Lower lobe of right lung (tissue), 2 donors: ENCODE measurements around the gene SIT1. TPM values are rescaled to one million over a fixed set of nuclear protein-coding genes. Genes with fewer than 3 reads are reported as not detected.

Experiments used
- ATAC-seq, 2 donors: fragments of 200-7000 bp; cut with Tn5 transposase; one replicate each; pipeline ENCODE4 v1.9.1; 2020 to 2022; ENCODE audit warnings: mild to moderate bottlenecking in 2 of 2, moderate library complexity in 2 of 2
- DNase-seq: peaks from one replicate; pipeline ENCODE4 v3.0.0-alpha.2; 2020
- H3K27ac ChIP-seq: fragments of 200-600 bp; one replicate; pipeline ENCODE4 v1.8.0; 2022
- H3K27me3 ChIP-seq: fragments of 200-600 bp; one replicate; pipeline ENCODE4 v1.8.0; 2022; ENCODE audit warnings: low read depth
- H3K36me3 ChIP-seq: fragments of 200-600 bp; one replicate; pipeline ENCODE4 v1.8.0; 2022; ENCODE audit warnings: mild to moderate bottlenecking
- H3K4me1 ChIP-seq: fragments of 200-600 bp; one replicate; pipeline ENCODE4 v1.8.0; 2022
- H3K4me3 ChIP-seq: fragments of 200-600 bp; one replicate; pipeline ENCODE4 v1.8.0; 2022; ENCODE audit warnings: mild to moderate bottlenecking
- H3K9me3 ChIP-seq: fragments of 200-600 bp; one replicate; pipeline ENCODE4 v1.8.0; 2022
- intact Hi-C: fragments of 100-400 bp; cut with DNase I; formaldehyde crosslinking; loops from one replicate; pipeline ENCODE4 v1.11.0; 2022
- total RNA-seq: library from RNA; stranded (reverse); fragmentation: NEBNext Ultra II Directional; extraction: Animal tissue kit (Norgen Biotek cat#: 25700); gene quantifications from one replicate; pipeline ENCODE4 v1.2.1, GENCODE V29; 2021
- TF ChIP-seq, protein P1 (sequence below): fragments of 200-600 bp; IDR thresholded peaks from one replicate; pipeline ENCODE4 v1.8.0; 2022; ENCODE audit warnings: antibody characterized with exemption, mild to moderate bottlenecking
- donor health status: DM: no; HTN: yes; CAD: no; lungs with severe emphysema.

Gene SIT1
- total RNA-seq, 1 donor from 2014 or later, result 1.5 TPM

DNA sequence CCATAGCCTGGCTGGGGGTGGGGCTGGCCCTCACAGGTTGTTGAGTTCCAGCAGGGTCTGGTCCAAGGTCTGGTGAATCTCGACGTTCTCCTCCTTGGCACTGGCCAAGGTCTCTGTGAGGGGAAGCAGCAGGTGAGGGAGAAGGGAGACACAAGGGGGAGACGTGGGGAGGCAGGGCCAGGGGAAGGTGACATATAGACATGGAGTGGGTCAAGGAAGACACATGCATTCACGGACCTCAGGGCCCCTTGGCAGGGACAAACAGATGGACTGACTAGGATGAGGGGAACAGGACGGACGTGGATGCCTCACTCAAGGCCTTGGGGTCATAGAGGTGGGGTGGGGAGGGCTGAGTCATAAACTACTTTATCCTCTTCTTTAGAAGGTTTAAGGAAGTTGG is 31.3 kb upstream of the SIT1 start:
- intact Hi-C loops, result no loop called here
- H3K9me3 ChIP-seq, result no peaks in the 10 kb centered on the region
- TF ChIP-seq, protein P1, sequence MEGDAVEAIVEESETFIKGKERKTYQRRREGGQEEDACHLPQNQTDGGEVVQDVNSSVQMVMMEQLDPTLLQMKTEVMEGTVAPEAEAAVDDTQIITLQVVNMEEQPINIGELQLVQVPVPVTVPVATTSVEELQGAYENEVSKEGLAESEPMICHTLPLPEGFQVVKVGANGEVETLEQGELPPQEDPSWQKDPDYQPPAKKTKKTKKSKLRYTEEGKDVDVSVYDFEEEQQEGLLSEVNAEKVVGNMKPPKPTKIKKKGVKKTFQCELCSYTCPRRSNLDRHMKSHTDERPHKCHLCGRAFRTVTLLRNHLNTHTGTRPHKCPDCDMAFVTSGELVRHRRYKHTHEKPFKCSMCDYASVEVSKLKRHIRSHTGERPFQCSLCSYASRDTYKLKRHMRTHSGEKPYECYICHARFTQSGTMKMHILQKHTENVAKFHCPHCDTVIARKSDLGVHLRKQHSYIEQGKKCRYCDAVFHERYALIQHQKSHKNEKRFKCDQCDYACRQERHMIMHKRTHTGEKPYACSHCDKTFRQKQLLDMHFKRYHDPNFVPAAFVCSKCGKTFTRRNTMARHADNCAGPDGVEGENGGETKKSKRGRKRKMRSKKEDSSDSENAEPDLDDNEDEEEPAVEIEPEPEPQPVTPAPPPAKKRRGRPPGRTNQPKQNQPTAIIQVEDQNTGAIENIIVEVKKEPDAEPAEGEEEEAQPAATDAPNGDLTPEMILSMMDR, result no peak
- no peak overlapping the region for H3K4me3 ChIP-seq
- no peaks in the 10 kb centered on the region for H3K27me3 ChIP-seq
- H3K36me3 ChIP-seq, result peaks cover 11% of the 10 kb centered on the region
- H3K4me1 ChIP-seq, result peaks cover 10% of the 10 kb centered on the region
- ATAC-seq (no peak), DNase-seq (no peak)
- H3K27ac ChIP-seq, result no peak overlapping the region

DNA sequence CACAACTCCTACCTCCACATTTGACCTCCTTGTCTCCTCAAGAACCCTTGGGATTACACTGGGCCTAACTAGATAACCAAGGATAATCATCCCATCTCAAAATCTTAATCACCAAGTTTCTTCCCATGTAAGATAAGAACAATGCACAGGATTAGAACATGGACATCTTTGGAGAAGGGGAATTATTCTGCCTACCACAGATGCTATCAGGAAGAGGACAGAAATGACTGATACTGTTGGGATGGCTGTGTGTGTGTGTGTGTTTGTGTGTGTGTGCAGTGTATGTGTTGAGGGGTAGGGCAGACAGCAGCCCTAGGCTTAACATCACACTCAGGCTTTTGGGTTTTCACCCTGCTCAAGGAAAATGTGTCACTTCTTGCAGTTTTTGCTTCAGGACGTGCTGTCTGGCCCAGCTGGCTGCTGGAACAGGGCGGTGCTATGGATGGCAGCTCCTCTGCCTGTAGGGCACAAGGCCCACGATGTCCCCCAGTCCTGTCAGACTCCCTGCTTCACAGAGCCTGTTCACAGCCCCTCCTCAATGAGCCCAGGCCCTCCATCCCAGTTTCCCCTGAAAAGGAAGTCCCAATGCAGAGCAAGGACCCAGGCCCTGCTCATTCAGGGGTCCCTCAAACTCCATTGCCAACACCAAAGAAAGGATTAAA is 30.7 kb upstream of the SIT1 start:
- no peaks in the 10 kb centered on the region for H3K9me3 ChIP-seq
- no peaks in the 10 kb centered on the region for H3K27me3 ChIP-seq
- TF ChIP-seq, protein P1, result no peak
- H3K4me3 ChIP-seq, result no peak overlapping the region
- intact Hi-C loops, result no loop called here
- peaks cover 11% of the 10 kb centered on the region for H3K36me3 ChIP-seq
- DNase-seq (no peak), ATAC-seq (no peak)
- no peak overlapping the region for H3K27ac ChIP-seq
- H3K4me1 ChIP-seq, result peaks cover 10% of the 10 kb centered on the region

DNA sequence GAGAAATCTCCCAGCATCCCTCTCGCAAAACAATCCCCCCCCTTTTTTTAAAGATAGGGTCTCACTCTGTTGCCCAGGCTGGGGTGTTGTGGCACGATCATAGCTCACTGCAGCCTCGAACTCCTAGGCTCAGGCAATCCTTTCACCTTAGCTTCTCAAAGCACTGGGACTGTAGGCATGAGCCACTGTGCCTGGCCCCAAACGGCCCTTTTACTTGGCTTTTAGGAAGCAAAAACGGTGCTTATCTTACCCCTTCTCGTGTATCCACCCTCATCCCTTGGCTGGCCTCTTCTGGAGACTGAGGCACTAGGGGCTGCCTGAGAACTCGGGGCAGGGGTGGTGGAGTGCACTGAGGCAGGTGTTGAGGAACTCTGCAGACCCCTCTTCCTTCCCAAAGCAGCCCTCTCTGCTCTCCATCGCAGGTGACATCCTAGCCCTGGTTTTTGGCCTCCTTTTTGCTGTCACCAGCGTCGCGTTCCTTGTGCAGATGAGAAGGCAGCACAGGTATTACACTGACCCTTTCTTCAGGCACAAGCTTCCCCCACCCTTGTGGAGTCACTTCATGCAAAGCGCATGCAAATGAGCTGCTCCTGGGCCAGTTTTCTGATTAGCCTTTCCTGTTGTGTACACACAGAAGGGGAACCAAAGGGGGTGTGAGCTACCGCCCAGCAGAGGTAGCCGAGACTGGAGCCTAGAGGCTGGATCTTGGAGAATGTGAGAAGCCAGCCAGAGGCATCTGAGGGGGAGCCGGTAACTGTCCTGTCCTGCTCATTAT is 29.8 kb upstream of the SIT1 start:
- peaks cover 8% of the 10 kb centered on the region for H3K36me3 ChIP-seq
- H3K27ac ChIP-seq, result no peak overlapping the region
- peaks cover 18% of the 10 kb centered on the region for H3K4me1 ChIP-seq
- intact Hi-C loops, result no loop called here
- no peak overlapping the region for H3K4me3 ChIP-seq
- ATAC-seq (no peak), DNase-seq (no peak)
- H3K27me3 ChIP-seq, result peaks cover 3% of the 10 kb centered on the region
- no peaks in the 10 kb centered on the region for H3K9me3 ChIP-seq
- TF ChIP-seq, protein P1, result no peak

DNA sequence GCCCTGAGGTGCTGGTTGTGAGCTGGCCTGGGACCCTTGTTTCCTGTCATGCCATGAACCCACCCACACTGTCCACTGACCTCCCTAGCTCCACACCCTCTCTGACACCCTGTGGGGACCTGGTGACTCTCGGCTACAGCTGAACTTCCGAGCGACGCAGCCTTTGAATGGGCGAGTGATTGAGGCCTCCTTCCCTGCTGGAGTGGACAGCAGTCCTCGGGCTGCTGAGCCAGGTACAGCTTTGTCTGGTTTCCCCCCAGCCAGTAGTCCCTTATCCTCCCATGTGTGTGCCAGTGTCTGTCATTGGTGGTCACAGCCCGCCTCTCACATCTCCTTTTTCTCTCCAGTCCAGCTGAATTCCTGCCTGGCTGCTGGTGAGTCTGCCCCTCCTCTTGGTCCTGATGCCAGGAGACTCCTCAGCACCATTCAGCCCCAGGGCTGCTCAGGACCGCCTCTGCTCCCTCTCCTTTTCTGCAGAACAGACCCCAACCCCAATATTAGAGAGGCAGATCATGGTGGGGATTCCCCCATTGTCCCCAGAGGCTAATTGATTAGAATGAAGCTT is 29.1 kb upstream of the SIT1 start:
- intact Hi-C loops, result no loop called here
- DNase-seq (no peak), ATAC-seq (no peak)
- peaks cover 2% of the 10 kb centered on the region for H3K36me3 ChIP-seq
- peaks cover 3% of the 10 kb centered on the region for H3K27me3 ChIP-seq
- no peaks in the 10 kb centered on the region for H3K9me3 ChIP-seq
- H3K4me3 ChIP-seq, result no peak overlapping the region
- H3K4me1 ChIP-seq, result peaks cover 21% of the 10 kb centered on the region
- H3K27ac ChIP-seq, result no peak overlapping the region
- TF ChIP-seq, protein P1, result no peak

DNA sequence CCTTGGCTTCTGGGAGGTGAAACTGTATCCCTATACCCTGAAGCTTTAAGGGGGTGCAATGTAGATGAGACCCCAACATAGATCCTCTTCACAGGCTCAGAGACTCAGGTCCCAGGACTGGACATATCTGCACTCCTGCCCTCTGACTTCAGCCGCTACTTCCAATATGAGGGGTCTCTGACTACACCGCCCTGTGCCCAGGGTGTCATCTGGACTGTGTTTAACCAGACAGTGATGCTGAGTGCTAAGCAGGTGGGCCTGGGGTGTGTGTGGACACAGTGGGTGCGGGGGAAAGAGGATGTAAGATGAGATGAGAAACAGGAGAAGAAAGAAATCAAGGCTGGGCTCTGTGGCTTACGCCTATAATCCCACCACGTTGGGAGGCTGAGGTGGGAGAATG is 28.4 kb upstream of the SIT1 start:
- intact Hi-C loops, result no loop called here
- Histone ChIP-seq H3K27me3 (peaks cover 3% of the 10 kb centered on the region), H3K4me1 (peaks cover 21% of the 10 kb centered on the region), H3K36me3 (no peaks in the 10 kb centered on the region), H3K4me3 (no peak overlapping the region), H3K27ac (no peak overlapping the region), H3K9me3 (no peaks in the 10 kb centered on the region)
- ATAC-seq, result no peak
- TF ChIP-seq, protein P1, result no peak
- no peak for DNase-seq
